ENCODE measurements around the gene GNAZ.

GNAZ gene

DNA sequence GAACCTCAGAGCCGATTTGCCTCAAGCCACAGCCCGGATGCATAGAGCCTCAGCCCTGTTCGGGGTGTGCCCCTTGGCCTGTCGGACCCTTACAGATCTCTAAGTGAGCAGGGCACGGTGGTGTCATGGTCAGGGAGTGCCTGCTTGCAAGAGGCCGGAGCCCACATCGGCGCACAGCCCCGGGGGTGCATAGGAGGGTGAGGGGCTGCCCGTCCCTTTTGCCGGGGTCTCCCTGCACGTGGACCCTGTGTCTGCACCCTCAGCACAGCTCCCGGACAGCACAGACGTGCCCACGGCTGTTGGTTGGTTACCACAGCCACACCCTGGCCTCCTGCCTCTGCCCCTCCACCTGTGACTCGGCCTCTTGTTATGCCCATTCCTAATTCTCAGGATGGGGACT, 81.5 kb downstream of the GNAZ start:
- TF ChIP-seq TEAD4 (IDR thresholded peaks at IDR 0.05) = no peak
- TF ChIP-seq, protein P1, sequence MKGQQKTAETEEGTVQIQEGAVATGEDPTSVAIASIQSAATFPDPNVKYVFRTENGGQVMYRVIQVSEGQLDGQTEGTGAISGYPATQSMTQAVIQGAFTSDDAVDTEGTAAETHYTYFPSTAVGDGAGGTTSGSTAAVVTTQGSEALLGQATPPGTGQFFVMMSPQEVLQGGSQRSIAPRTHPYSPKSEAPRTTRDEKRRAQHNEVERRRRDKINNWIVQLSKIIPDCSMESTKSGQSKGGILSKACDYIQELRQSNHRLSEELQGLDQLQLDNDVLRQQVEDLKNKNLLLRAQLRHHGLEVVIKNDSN (IDR thresholded peaks at IDR 0.05) = no peak
- no peak for TF ChIP-seq CEBPB (IDR thresholded peaks at IDR 0.05)
- no peak for TF ChIP-seq ZBTB7A (IDR thresholded peaks at IDR 0.05; ENCODE audit: low read depth)
- TF ChIP-seq FOXM1 (IDR thresholded peaks at IDR 0.05; ENCODE audit: borderline replicate concordance, low read depth) = no peak
- TF ChIP-seq CREB1 (IDR thresholded peaks at IDR 0.05; ENCODE audit: low read depth) = no peak
- TF ChIP-seq, protein P2, sequence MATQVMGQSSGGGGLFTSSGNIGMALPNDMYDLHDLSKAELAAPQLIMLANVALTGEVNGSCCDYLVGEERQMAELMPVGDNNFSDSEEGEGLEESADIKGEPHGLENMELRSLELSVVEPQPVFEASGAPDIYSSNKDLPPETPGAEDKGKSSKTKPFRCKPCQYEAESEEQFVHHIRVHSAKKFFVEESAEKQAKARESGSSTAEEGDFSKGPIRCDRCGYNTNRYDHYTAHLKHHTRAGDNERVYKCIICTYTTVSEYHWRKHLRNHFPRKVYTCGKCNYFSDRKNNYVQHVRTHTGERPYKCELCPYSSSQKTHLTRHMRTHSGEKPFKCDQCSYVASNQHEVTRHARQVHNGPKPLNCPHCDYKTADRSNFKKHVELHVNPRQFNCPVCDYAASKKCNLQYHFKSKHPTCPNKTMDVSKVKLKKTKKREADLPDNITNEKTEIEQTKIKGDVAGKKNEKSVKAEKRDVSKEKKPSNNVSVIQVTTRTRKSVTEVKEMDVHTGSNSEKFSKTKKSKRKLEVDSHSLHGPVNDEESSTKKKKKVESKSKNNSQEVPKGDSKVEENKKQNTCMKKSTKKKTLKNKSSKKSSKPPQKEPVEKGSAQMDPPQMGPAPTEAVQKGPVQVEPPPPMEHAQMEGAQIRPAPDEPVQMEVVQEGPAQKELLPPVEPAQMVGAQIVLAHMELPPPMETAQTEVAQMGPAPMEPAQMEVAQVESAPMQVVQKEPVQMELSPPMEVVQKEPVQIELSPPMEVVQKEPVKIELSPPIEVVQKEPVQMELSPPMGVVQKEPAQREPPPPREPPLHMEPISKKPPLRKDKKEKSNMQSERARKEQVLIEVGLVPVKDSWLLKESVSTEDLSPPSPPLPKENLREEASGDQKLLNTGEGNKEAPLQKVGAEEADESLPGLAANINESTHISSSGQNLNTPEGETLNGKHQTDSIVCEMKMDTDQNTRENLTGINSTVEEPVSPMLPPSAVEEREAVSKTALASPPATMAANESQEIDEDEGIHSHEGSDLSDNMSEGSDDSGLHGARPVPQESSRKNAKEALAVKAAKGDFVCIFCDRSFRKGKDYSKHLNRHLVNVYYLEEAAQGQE (IDR thresholded peaks at IDR 0.05; ENCODE audit: low read depth) = no peak
- TF ChIP-seq TCF12 (IDR thresholded peaks at IDR 0.05; ENCODE audit: low read depth) = no peak
- no peak for TF ChIP-seq NFIC (IDR thresholded peaks at IDR 0.05)

DNA sequence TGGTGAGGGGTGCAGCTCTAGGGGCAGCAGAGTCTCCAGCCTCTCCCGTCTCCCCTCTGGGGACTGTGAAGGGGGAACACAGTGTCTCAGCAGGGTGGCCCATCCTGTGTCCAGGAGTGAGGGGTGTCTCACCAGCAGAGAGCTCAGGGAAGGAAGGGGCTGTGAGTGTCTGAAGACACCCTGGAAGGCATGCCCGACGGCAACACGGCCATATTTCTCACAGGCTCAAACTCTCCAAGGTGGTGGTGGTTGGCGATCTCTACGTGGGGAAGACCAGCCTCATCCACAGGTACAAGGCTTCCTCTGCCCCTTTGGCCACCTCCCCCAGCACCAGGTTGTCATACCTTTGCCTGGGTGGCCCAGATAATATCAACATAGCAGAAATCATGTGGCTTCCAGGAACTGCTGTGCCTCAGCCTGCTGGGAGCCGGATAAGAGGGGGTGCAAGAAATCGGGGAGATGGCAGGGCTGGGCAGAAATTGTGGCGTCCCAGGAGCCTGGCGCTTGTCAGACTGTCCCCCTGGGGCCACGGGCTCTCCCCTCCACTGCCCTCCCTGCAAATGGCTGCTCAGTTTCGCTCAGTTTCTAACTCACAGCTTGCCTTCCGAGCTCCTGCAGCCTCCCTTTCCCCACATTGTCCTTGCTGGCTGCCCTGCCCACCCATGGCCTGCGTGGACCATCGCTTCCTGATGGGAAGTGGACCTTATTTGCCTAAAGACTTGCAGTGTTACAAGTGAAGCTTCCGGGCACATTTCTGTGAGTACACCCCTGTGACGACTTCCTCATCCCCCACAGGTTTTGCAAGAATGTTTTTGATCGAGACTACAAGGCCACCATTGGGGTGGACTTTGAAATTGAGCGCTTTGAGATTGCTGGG, 82.2 kb downstream of the GNAZ start:
- TF ChIP-seq NFIC (IDR thresholded peaks at IDR 0.05) (no peak), YY1 (IDR thresholded peaks at IDR 0.05; ENCODE audit: low read depth) (no peak), CEBPB (IDR thresholded peaks at IDR 0.05) (no peak), TAF1 (IDR thresholded peaks at IDR 0.05; ENCODE audit: low read depth) (no peak), RAD21 (IDR thresholded peaks at IDR 0.05; ENCODE audit: low read depth) (no peak), TCF12 (IDR thresholded peaks at IDR 0.05; ENCODE audit: low read depth) (no peak), EGR1 (IDR thresholded peaks at IDR 0.05) (no peak), FOXM1 (IDR thresholded peaks at IDR 0.05; ENCODE audit: borderline replicate concordance, low read depth) (no peak), CREB1 (IDR thresholded peaks at IDR 0.05; ENCODE audit: low read depth) (no peak), ZBTB7A (IDR thresholded peaks at IDR 0.05; ENCODE audit: low read depth) (no peak), TEAD4 (IDR thresholded peaks at IDR 0.05) (no peak), EP300 (IDR thresholded peaks at IDR 0.05; ENCODE audit: borderline replicate concordance) (no peak)
- TF ChIP-seq, protein P2 (IDR thresholded peaks at IDR 0.05; ENCODE audit: low read depth) = no peak
- TF ChIP-seq, protein P1 (IDR thresholded peaks at IDR 0.05) = no peak
- TF ChIP-seq, protein P3, sequence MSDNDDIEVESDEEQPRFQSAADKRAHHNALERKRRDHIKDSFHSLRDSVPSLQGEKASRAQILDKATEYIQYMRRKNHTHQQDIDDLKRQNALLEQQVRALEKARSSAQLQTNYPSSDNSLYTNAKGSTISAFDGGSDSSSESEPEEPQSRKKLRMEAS (IDR thresholded peaks at IDR 0.05) = no peak

DNA sequence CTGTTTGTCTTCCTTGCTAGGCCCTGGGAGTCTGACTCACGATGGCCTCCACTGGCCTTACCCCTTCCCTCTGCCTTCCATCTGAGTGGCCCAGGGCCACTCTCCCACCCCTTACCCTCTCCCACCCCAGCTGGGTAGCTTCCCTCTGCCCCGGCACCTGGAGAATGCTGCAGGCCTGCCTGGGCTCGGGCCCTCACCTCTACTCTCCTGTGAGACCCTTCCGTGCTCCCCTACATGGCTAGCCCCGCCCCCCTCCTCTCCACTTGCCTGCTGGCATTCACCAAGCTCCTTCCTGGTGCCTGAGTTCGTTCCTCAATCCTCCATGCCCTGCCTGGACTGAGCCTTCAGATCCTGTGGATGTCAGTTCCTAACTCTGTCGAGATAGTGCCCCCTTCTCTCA, 83.7 kb downstream of the GNAZ start:
- TF ChIP-seq CEBPB (IDR thresholded peaks at IDR 0.05) = no peak
- TF ChIP-seq NFIC (IDR thresholded peaks at IDR 0.05) = no peak
- TF ChIP-seq TCF12 (IDR thresholded peaks at IDR 0.05; ENCODE audit: low read depth) = no peak
- TF ChIP-seq, protein P1 (IDR thresholded peaks at IDR 0.05) = no peak
- TF ChIP-seq RAD21 (IDR thresholded peaks at IDR 0.05; ENCODE audit: low read depth) = no peak
- TF ChIP-seq, protein P3 (IDR thresholded peaks at IDR 0.05) = no peak
- TF ChIP-seq YY1 (IDR thresholded peaks at IDR 0.05; ENCODE audit: low read depth) = no peak
- no peak for TF ChIP-seq FOXM1 (IDR thresholded peaks at IDR 0.05; ENCODE audit: borderline replicate concordance, low read depth)
- no peak for TF ChIP-seq EP300 (IDR thresholded peaks at IDR 0.05; ENCODE audit: borderline replicate concordance)
- TF ChIP-seq TEAD4 (IDR thresholded peaks at IDR 0.05) = no peak
- TF ChIP-seq TAF1 (IDR thresholded peaks at IDR 0.05; ENCODE audit: low read depth) = no peak
- TF ChIP-seq, protein P2 (IDR thresholded peaks at IDR 0.05; ENCODE audit: low read depth) = no peak
- no peak for TF ChIP-seq ZBTB7A (IDR thresholded peaks at IDR 0.05; ENCODE audit: low read depth)
- TF ChIP-seq CREB1 (IDR thresholded peaks at IDR 0.05; ENCODE audit: low read depth) = no peak
- no peak for TF ChIP-seq EGR1 (IDR thresholded peaks at IDR 0.05)

Measured in Ishikawa (cell line).